ENCODE results near the gene NYNRIN.
A peak's percentile ranks its signal among the peaks of the same experiment; 100 is the strongest.

The NYNRIN gene

DNA sequence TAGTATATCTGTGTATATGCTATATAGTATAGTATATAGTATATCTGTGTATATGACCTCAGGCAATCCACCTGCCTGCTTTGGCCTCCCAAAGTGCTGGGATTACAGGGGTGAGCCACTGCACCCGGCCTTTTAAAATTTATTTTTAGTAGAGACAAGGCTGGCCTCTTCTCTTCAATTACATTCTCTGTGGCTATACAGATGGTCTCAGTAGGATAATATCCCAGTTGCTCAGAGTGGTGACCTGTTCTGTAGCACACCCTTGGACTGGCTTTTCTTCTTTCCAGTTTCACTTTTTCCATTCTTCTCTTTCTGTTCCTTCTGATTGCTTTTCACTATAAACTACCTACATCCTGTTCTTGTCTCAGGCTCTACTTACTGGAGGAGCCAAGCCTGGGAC, 34.0 kb upstream of the NYNRIN start:
- H3K27me3 ChIP-seq (replicated peaks; ENCODE audit: control insufficient read depth, insufficient read depth, low read length) = no peaks in the 10 kb centered on the region
- no peaks in the 10 kb centered on the region for H3K9me3 ChIP-seq (ENCODE audit: control insufficient read depth, low read length)
- peak overlapping the region; percentile 85 for H3K9ac ChIP-seq (ENCODE audit: low read length)
- peaks cover 19% of the 10 kb centered on the region for H3K4me1 ChIP-seq (ENCODE audit: control insufficient read depth, insufficient read depth, low read length)
- no peak overlapping the region for H3K4me3 ChIP-seq (ENCODE audit: low read length)
- H3K36me3 ChIP-seq (ENCODE audit: control insufficient read depth, insufficient read depth, low read length, severe bottlenecking) = no peaks in the 10 kb centered on the region
- DNase-seq (ENCODE audit: low read depth) = no peak

DNA sequence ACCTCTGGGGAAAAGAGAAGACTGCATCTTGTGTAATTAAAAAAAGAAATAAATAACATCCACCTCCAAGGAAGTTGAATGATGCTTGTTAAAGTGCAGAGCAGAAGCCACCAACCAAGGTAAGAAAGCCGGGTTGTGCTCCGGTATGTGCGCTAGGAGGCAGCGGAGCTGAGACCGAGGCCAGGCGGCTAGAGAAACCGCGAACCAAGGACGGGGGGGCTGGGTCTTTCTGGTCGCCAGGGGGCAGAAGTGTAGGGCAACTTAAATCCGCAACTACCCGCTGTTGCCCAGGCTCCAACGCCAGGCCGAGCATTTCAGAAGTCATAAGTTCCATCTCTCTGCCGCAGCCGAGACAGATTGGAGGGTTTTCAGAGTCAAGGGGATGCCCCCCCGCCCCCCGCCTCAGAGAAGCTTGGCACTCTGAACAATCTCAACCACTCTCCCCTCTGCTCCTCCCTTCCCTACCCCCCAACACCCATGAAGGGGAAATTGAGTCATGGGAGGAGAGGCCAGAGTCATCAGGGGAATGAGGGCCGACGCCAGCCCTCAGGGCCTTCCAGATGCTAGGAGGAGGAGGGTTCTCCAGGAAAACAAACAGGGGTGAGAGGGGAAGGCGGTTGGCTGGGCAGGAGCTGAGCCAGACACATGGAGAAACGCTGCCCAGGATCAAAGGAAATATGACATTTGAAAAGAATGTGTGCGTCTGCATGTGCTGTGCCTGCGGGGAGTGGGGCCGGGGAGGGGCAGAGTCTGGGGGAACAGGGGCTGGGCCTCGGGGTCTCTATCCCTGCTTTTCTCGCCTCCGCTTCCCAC, 33.0 kb upstream of the NYNRIN start:
- DNase-seq (ENCODE audit: low read depth) = peak; percentile 95
- H3K4me1 ChIP-seq (ENCODE audit: control insufficient read depth, insufficient read depth, low read length) = peaks cover 25% of the 10 kb centered on the region
- H3K27me3 ChIP-seq (replicated peaks; ENCODE audit: control insufficient read depth, insufficient read depth, low read length) = no peaks in the 10 kb centered on the region
- H3K36me3 ChIP-seq (ENCODE audit: control insufficient read depth, insufficient read depth, low read length, severe bottlenecking) = no peaks in the 10 kb centered on the region
- peak overlapping the region; percentile 85 for H3K9ac ChIP-seq (ENCODE audit: low read length)
- H3K4me3 ChIP-seq (ENCODE audit: low read length) = peak overlapping the region; percentile 81
- H3K9me3 ChIP-seq (ENCODE audit: control insufficient read depth, low read length) = no peaks in the 10 kb centered on the region

DNA sequence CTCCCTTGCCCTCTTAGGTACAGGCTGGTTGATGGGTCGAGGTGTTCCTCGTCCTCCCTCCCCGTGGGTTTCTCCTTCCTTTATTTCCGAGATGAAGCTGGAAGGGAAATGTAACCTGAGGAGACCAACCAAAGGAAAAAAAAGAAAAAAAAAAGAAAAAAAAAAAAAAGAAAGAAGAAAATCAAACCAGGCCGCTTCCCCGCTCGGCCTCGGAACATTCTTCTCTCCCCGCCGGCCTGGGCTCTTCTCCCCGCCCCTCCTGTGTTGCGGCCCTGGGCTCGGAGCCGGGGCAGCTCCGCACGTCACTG, 32.4 kb upstream of the NYNRIN start:
- no peaks in the 10 kb centered on the region for H3K9me3 ChIP-seq (ENCODE audit: control insufficient read depth, low read length)
- peak overlapping the region; percentile 85 for H3K9ac ChIP-seq (ENCODE audit: low read length)
- H3K27me3 ChIP-seq (replicated peaks; ENCODE audit: control insufficient read depth, insufficient read depth, low read length) = no peaks in the 10 kb centered on the region
- no peaks in the 10 kb centered on the region for H3K36me3 ChIP-seq (ENCODE audit: control insufficient read depth, insufficient read depth, low read length, severe bottlenecking)
- peaks cover 30% of the 10 kb centered on the region for H3K4me1 ChIP-seq (ENCODE audit: control insufficient read depth, insufficient read depth, low read length)
- peak overlapping the region; percentile 81 for H3K4me3 ChIP-seq (ENCODE audit: low read length)
- DNase-seq (ENCODE audit: low read depth) = peak; percentile 99

- Histone ChIP-seq H3K4me3 (ENCODE audit: low read length) (peak overlapping the region; percentile 81), H3K9ac (ENCODE audit: low read length) (peak overlapping the region; percentile 85), H3K27me3 (replicated peaks; ENCODE audit: control insufficient read depth, insufficient read depth, low read length) (no peaks in the 10 kb centered on the region), H3K36me3 (ENCODE audit: control insufficient read depth, insufficient read depth, low read length, severe bottlenecking) (no peaks in the 10 kb centered on the region), H3K9me3 (ENCODE audit: control insufficient read depth, low read length) (no peaks in the 10 kb centered on the region), H3K4me1 (ENCODE audit: control insufficient read depth, insufficient read depth, low read length) (peaks cover 33% of the 10 kb centered on the region)
- peak; percentile 89 for DNase-seq (ENCODE audit: low read depth)
Measured at GRCh38 chr14:24366721-24367513, 31.9 kb upstream of the NYNRIN start.

DNA sequence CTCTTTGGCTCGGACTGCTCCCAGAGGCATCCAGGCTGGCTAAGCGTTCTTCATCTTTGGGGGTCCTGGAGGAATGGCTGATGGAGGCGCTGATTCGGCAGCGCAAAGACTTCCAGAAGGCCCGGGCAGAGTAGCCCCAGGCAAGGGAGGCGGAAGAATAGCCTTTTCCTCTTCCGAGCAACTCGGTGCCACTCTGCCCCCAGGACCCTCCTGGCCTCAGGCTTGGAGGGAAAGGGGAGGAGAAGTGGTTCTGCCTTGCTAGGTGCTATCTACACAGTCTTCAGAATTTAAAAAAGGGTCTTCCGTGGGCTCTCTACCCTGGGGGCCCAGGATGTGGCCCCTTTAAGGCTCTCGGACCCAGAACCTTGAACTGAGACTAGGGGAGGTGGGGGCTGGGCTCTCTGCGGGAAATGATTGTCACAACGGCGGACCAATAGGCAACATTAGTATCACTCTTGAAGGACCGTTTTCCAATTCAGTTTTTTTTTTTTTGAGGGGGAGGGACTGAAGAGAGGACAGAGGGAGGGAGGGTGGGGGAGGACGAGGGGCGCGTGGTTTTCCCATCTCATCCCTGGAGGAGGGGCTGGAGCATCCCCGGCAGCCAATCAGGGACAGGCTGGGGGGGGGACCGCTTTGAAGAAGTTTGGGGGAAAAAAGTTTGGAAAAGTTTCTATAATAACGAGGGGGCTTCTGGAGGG, 31.1 kb upstream of the NYNRIN start, which contains the start of gene NFATC4:
Gene NFATC4 (plus strand): TSS at position 671 of the 698 bp plus-strand sequence. CDS start 157 bp downstream, outside the sequence.
- H3K27me3 ChIP-seq (replicated peaks; ENCODE audit: control insufficient read depth, insufficient read depth, low read length) = no peaks in the 10 kb centered on the region
- no peaks in the 10 kb centered on the region for H3K36me3 ChIP-seq (ENCODE audit: control insufficient read depth, insufficient read depth, low read length, severe bottlenecking)
- H3K4me1 ChIP-seq (ENCODE audit: control insufficient read depth, insufficient read depth, low read length) = peaks cover 40% of the 10 kb centered on the region
- no peaks in the 10 kb centered on the region for H3K9me3 ChIP-seq (ENCODE audit: control insufficient read depth, low read length)
- peak; percentile 99 for DNase-seq (ENCODE audit: low read depth)
- H3K9ac ChIP-seq (ENCODE audit: low read length) = peak within 1 kb of the TSS; percentile 94
- peak within 1 kb of the TSS; percentile 88 for H3K4me3 ChIP-seq (ENCODE audit: low read length)

GRCh38 chr14:24368212-24368561, 30.6 kb upstream of the NYNRIN start:
- Histone ChIP-seq H3K4me1 (ENCODE audit: control insufficient read depth, insufficient read depth, low read length) (peaks cover 42% of the 10 kb centered on the region), H3K9me3 (ENCODE audit: control insufficient read depth, low read length) (no peaks in the 10 kb centered on the region), H3K4me3 (ENCODE audit: low read length) (peak overlapping the region; percentile 88), H3K9ac (ENCODE audit: low read length) (peak overlapping the region; percentile 94), H3K36me3 (ENCODE audit: control insufficient read depth, insufficient read depth, low read length, severe bottlenecking) (peaks cover 3% of the 10 kb centered on the region), H3K27me3 (replicated peaks; ENCODE audit: control insufficient read depth, insufficient read depth, low read length) (no peaks in the 10 kb centered on the region)
- DNase-seq (ENCODE audit: low read depth) = no peak

GRCh38 chr14:24368562-24369252, 30.1 kb upstream of the NYNRIN start:
- Histone ChIP-seq H3K27me3 (replicated peaks; ENCODE audit: control insufficient read depth, insufficient read depth, low read length) (no peaks in the 10 kb centered on the region), H3K4me1 (ENCODE audit: control insufficient read depth, insufficient read depth, low read length) (peaks cover 42% of the 10 kb centered on the region)

GRCh38 chr14:24369463-24369862, 29.3 kb upstream of the NYNRIN start:
- peak overlapping the region; percentile 88 for H3K4me3 ChIP-seq (ENCODE audit: low read length)
- no peaks in the 10 kb centered on the region for H3K9me3 ChIP-seq (ENCODE audit: control insufficient read depth, low read length)
- peaks cover 42% of the 10 kb centered on the region for H3K4me1 ChIP-seq (ENCODE audit: control insufficient read depth, insufficient read depth, low read length)
- H3K36me3 ChIP-seq (ENCODE audit: control insufficient read depth, insufficient read depth, low read length, severe bottlenecking) = peaks cover 11% of the 10 kb centered on the region
- H3K27me3 ChIP-seq (replicated peaks; ENCODE audit: control insufficient read depth, insufficient read depth, low read length) = no peaks in the 10 kb centered on the region
- DNase-seq (ENCODE audit: low read depth) = no peak
- peak overlapping the region; percentile 94 for H3K9ac ChIP-seq (ENCODE audit: low read length)

More at GRCh38 chr14:24368562-24369252, 30.1 kb upstream of the NYNRIN start:
- peak; percentile 95 for DNase-seq (ENCODE audit: low read depth)
- Histone ChIP-seq H3K9ac (ENCODE audit: low read length) (peak overlapping the region; percentile 94), H3K4me3 (ENCODE audit: low read length) (peak overlapping the region; percentile 88), H3K9me3 (ENCODE audit: control insufficient read depth, low read length) (no peaks in the 10 kb centered on the region), H3K36me3 (ENCODE audit: control insufficient read depth, insufficient read depth, low read length, severe bottlenecking) (peaks cover 8% of the 10 kb centered on the region)

DNA sequence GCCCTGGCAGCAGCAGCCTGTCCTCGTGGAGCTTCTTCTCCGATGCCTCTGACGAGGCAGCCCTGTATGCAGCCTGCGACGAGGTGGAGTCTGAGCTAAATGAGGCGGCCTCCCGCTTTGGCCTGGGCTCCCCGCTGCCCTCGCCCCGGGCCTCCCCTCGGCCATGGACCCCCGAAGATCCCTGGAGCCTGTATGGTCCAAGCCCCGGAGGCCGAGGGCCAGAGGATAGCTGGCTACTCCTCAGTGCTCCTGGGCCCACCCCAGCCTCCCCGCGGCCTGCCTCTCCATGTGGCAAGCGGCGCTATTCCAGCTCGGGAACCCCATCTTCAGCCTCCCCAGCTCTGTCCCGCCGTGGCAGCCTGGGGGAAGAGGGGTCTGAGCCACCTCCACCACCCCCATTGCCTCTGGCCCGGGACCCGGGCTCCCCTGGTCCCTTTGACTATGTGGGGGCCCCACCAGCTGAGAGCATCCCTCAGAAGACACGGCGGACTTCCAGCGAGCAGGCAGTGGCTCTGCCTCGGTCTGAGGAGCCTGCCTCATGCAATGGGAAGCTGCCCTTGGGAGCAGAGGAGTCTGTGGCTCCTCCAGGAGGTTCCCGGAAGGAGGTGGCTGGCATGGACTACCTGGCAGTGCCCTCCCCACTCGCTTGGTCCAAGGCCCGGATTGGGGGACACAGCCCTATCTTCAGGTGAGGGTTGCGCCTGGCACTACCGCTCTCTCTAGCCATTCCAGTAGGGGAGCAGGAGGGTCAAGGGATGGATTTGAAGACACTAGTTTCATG, 28.7 kb upstream of the NYNRIN start:
- no peaks in the 10 kb centered on the region for H3K27me3 ChIP-seq (replicated peaks; ENCODE audit: control insufficient read depth, insufficient read depth, low read length)
- peaks cover 15% of the 10 kb centered on the region for H3K36me3 ChIP-seq (ENCODE audit: control insufficient read depth, insufficient read depth, low read length, severe bottlenecking)
- H3K9me3 ChIP-seq (ENCODE audit: control insufficient read depth, low read length) = no peaks in the 10 kb centered on the region
- H3K9ac ChIP-seq (ENCODE audit: low read length) = no peak overlapping the region
- DNase-seq (ENCODE audit: low read depth) = no peak
- no peak overlapping the region for H3K4me3 ChIP-seq (ENCODE audit: low read length)
- H3K4me1 ChIP-seq (ENCODE audit: control insufficient read depth, insufficient read depth, low read length) = peaks cover 40% of the 10 kb centered on the region

DNA sequence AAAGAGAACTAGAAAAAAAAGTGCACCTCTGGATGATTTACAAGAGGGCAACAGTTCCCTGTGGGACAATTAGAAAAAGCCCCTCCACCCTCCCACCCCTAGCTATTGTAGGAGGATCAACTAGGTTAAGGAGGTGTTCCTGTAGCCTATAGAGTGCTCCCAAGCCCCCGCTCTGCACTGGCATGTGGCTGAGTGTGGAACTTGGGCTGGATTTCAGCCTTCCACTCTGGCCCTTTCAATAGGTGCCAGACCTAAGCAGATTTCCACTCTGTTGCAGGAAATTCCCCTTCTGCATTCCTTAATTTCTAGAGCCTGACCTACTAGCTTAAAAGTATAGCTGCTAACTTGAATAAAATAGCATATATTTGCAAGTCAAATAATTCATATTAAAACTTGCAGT, 28.1 kb upstream of the NYNRIN start:
- Histone ChIP-seq H3K4me3 (ENCODE audit: low read length) (no peak overlapping the region), H3K36me3 (ENCODE audit: control insufficient read depth, insufficient read depth, low read length, severe bottlenecking) (peaks cover 19% of the 10 kb centered on the region), H3K9ac (ENCODE audit: low read length) (no peak overlapping the region), H3K27me3 (replicated peaks; ENCODE audit: control insufficient read depth, insufficient read depth, low read length) (no peaks in the 10 kb centered on the region), H3K9me3 (ENCODE audit: control insufficient read depth, low read length) (no peaks in the 10 kb centered on the region), H3K4me1 (ENCODE audit: control insufficient read depth, insufficient read depth, low read length) (peaks cover 33% of the 10 kb centered on the region)
- DNase-seq (ENCODE audit: low read depth) = no peak
